Bronchial epithelial cell (primary cell): Measurements from ENCODE around the gene SH3BP4. TPM values are rescaled to one million over a fixed set of nuclear protein-coding genes. Genes with fewer than 3 reads are reported as not detected.

Source experiments
- DNase-seq: peaks from one replicate; pipeline ENCODE4 v3.0.0-alpha.2; 2010; ENCODE audit warnings: low read depth
- FAIRE-seq: peaks from 2 replicates; lab custom pipeline; 2011; peaks lifted over from hg19 to GRCh38; lab: Jason Lieb, UNC
- H3K27me3 ChIP-seq: 2 replicates; pipeline ENCODE4 v1.5.1; 2011; ENCODE audit warnings: low read length; ENCODE audit not compliant: control insufficient read depth, insufficient read depth
- H3K36me3 ChIP-seq: 2 replicates; pipeline ENCODE4 v1.5.1; 2011; ENCODE audit warnings: low read length; ENCODE audit not compliant: control insufficient read depth, insufficient read depth
- H3K4me3 ChIP-seq: 2 replicates; pipeline ENCODE4 v1.5.1; 2011; ENCODE audit warnings: mild to moderate bottlenecking, low read depth, low read length, control low read depth
- total RNA-seq: library from RNA; depleted of rRNA; stranded (reverse); fragments of >200 nt; gene quantifications from 2 replicates; pipeline ENCODE4 v1.2.1, GENCODE V29; 2014
- TF ChIP-seq, protein P1 (sequence below): IDR thresholded peaks from 2 replicates; pipeline ENCODE4 v1.5.1; 2011; ENCODE audit warnings: mild to moderate bottlenecking, moderate library complexity, low read length, control low read depth, inconsistent platforms; ENCODE audit not compliant: insufficient read depth, severe bottlenecking

Gene SH3BP4
- total RNA-seq, 1 donor from 2014 or later = 22.1 TPM

GRCh38 chr2:235084424-235084823, 132.6 kb downstream of the SH3BP4 start:
- FAIRE-seq = peak; percentile 36
- no peak for DNase-seq
- no peak overlapping the region for H3K4me3 ChIP-seq
- TF ChIP-seq, protein P1, sequence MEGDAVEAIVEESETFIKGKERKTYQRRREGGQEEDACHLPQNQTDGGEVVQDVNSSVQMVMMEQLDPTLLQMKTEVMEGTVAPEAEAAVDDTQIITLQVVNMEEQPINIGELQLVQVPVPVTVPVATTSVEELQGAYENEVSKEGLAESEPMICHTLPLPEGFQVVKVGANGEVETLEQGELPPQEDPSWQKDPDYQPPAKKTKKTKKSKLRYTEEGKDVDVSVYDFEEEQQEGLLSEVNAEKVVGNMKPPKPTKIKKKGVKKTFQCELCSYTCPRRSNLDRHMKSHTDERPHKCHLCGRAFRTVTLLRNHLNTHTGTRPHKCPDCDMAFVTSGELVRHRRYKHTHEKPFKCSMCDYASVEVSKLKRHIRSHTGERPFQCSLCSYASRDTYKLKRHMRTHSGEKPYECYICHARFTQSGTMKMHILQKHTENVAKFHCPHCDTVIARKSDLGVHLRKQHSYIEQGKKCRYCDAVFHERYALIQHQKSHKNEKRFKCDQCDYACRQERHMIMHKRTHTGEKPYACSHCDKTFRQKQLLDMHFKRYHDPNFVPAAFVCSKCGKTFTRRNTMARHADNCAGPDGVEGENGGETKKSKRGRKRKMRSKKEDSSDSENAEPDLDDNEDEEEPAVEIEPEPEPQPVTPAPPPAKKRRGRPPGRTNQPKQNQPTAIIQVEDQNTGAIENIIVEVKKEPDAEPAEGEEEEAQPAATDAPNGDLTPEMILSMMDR = no peak
- no peaks in the 10 kb centered on the region for H3K36me3 ChIP-seq
- H3K27me3 ChIP-seq = peaks cover 4% of the 10 kb centered on the region

- no peaks in the 10 kb centered on the region for H3K36me3 ChIP-seq
- FAIRE-seq (no peak), DNase-seq (no peak)
- TF ChIP-seq, protein P1 = no peak
- no peak overlapping the region for H3K4me3 ChIP-seq
- H3K27me3 ChIP-seq = peaks cover 4% of the 10 kb centered on the region
Observed at GRCh38 chr2:235085476-235085875, 133.7 kb downstream of the SH3BP4 start.

GRCh38 chr2:235086481-235087184, 134.8 kb downstream of the SH3BP4 start:
- no peak for DNase-seq
- Histone ChIP-seq H3K36me3 (no peaks in the 10 kb centered on the region), H3K4me3 (no peak overlapping the region), H3K27me3 (peaks cover 4% of the 10 kb centered on the region)
- TF ChIP-seq, protein P1 = no peak
- FAIRE-seq = no peak

GRCh38 chr2:235087832-235088495, 136.1 kb downstream of the SH3BP4 start:
- FAIRE-seq (no peak), DNase-seq (no peak)
- TF ChIP-seq, protein P1 = peak; percentile 6
- no peaks in the 10 kb centered on the region for H3K36me3 ChIP-seq
- peaks cover 4% of the 10 kb centered on the region for H3K27me3 ChIP-seq
- no peak overlapping the region for H3K4me3 ChIP-seq

DNA sequence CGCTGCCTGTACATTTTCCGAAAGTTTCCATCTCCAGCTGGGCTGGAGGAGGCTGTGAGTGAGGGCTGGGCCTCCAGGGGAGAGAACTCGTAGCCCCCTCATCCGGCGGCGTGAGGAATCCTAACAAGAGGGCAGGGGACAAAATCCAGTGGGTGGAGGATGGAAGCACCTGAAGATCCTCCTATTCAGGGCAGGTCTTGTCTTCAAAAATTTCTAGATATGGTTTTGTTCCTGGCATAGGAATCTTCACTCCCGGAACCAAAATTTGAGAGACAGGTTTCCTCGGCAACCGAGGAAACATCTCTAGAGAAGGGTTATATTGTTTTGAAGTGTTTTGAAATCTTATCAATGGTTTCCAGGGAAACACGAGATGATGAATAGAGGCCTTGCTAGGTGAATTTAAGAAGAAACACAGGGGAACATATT, 136.7 kb downstream of the SH3BP4 start:
- Histone ChIP-seq H3K4me3 (no peak overlapping the region), H3K27me3 (peaks cover 4% of the 10 kb centered on the region), H3K36me3 (no peaks in the 10 kb centered on the region)
- TF ChIP-seq, protein P1 = no peak
- DNase-seq (no peak), FAIRE-seq (no peak)
